Vagina (tissue), 2 donors: ENCODE results near the gene DBP. TPM values are rescaled to one million over a fixed set of nuclear protein-coding genes. Genes with fewer than 3 reads are reported as not detected.

ENCODE experiments used
- DNase-seq, 2 donors: peaks; one replicate each; pipeline ENCODE4 v3.0.0-alpha.2; 2017; ENCODE audit errors: extremely low spot score in 2 of 2
- H3K27ac ChIP-seq: fragments of 200-600 bp; sonication (generic); one replicate; pipeline ENCODE4 v1.5.1; 2019
- H3K27me3 ChIP-seq: fragments of 200-600 bp; sonication (generic); one replicate; pipeline ENCODE4 v1.5.1; 2019
- H3K36me3 ChIP-seq, 2 donors: fragments of 200-600 bp; sonication (generic); one replicate each; pipeline ENCODE4 v1.5.1; 2017 to 2019
- H3K4me1 ChIP-seq: fragments of 200-600 bp; sonication (generic); one replicate; pipeline ENCODE4 v1.5.1; 2019
- H3K4me3 ChIP-seq, 2 donors: fragments of 200-600 bp; sonication (generic); 1 replicate in 1 of 2; 2 replicates in 1 of 2; pipeline ENCODE4 v1.5.1; 2016 to 2019
- H3K9me3 ChIP-seq: fragments of 200-600 bp; sonication (generic); one replicate; pipeline ENCODE4 v1.5.1; 2019
- POLR2A ChIP-seq, 2 donors: fragments of 450-650 bp; IDR thresholded peaks; one replicate each; pipeline ENCODE4 v1.6.1; 2017; ENCODE audit warnings: antibody characterized with exemption in 2 of 2, mild to moderate bottlenecking in 2 of 2, moderate library complexity in 2 of 2
- POLR2AphosphoS5 ChIP-seq, 2 donors: sonication (generic); formaldehyde crosslinking; IDR thresholded peaks; one replicate each; pipeline ENCODE4 v1.9.0; 2017; ENCODE audit warnings: antibody characterized with exemption in 2 of 2, mild to moderate bottlenecking in 2 of 2, low read depth in 1 of 2; ENCODE audit not compliant: insufficient read depth in 1 of 2
- intact Hi-C: fragments of 100-400 bp; cut with DNase I; formaldehyde crosslinking; loops from one replicate; pipeline ENCODE4 v1.15.1; 2023
- total RNA-seq: library from RNA; depleted of rRNA; stranded (reverse); fragments of >200 nt; gene quantifications from one replicate; pipeline ENCODE4 v1.2.3, GENCODE V29; 2016
- TF ChIP-seq, protein P1 (sequence below), 3 experiments: fragments of 450-650 bp in 2 of 3; fragments of 200-600 bp in 1 of 3; sonication (generic) in 1 of 3; IDR thresholded peaks; one replicate each; pipeline ENCODE4 v1.5.1; 2017 to 2019; ENCODE audit warnings: antibody characterized with exemption in 3 of 3, mild to moderate bottlenecking in 2 of 3, moderate library complexity in 2 of 3

The DBP gene
- total RNA-seq, 1 donor from 2014 or later = 4.9 TPM

DNA sequence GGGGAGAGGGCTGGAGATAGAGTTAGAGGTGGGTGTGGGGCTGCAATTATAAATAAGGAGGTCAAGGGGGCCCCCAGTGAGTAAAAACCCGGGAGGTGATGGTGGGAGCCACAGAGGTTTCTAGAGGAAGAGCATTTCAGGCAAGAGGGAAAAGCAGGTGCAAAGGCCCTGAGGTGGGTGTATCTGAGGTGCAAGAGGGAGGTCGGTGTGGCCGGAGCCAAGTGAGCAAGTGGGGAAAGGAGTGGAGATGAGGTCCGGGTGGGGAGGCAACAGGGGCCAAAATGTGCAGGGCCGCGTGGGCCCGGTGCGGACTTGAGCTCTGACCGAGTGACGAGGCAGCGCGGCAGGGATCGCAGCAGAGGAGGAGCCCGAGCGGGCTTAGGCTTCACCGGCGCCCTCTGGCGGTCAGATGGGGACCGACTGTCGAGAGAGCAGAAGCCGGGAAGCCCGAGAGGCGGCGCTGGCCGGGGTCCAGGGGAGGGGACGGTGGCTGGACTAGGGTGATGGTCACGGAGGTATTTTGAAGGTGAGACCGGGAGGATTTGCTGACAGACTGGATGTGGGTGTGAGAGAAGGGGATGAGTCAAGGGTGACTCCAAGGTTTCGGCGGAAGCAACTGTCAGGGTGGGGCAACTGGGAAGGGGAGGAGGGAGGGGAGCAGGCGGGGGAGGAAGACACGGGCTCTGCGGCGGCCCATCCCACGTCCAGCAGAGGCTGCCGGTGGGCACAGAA lies 48.3 kb downstream of the DBP start:
- peak overlapping the region; percentile 34 to 46 for H3K4me3 ChIP-seq

DNA sequence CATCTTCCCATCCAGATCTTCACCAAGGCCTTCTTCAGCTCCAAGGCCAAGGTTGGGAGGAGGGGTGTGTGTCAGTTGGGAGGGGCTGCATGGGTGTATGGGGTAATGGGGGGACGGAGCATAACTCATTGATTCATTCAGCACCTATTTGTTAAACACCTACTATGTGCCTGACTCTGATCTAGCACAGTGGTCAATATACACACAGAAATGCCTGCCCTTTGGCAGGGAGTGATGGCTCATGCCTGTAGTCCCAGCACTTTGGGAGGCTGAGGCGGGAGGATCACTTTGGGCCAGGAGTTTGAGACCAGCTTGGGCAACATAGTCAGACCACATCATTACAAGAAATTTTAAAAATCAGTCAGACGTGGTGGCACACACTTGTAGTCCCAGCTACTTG lies 49.8 kb downstream of the DBP start:
- intact Hi-C loops = loop anchor here (5.0 kb wide), 1 partner anchor 95 kb away; no protein-coding TSS in a partner anchor

More for the DNA sequence above, 48.3 kb downstream of the DBP start:
- Histone ChIP-seq H3K27me3 (no peaks in the 10 kb centered on the region), H3K36me3 (no peaks in the 10 kb centered on the region), H3K4me1 (peaks cover 24% of the 10 kb centered on the region), H3K27ac (no peak overlapping the region), H3K9me3 (no peaks in the 10 kb centered on the region)
- no peak for DNase-seq
- TF ChIP-seq, protein P1, sequence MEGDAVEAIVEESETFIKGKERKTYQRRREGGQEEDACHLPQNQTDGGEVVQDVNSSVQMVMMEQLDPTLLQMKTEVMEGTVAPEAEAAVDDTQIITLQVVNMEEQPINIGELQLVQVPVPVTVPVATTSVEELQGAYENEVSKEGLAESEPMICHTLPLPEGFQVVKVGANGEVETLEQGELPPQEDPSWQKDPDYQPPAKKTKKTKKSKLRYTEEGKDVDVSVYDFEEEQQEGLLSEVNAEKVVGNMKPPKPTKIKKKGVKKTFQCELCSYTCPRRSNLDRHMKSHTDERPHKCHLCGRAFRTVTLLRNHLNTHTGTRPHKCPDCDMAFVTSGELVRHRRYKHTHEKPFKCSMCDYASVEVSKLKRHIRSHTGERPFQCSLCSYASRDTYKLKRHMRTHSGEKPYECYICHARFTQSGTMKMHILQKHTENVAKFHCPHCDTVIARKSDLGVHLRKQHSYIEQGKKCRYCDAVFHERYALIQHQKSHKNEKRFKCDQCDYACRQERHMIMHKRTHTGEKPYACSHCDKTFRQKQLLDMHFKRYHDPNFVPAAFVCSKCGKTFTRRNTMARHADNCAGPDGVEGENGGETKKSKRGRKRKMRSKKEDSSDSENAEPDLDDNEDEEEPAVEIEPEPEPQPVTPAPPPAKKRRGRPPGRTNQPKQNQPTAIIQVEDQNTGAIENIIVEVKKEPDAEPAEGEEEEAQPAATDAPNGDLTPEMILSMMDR (IDR thresholded peaks at IDR 0.05) = peak; percentile 60 to 92 (median 81)
- TF ChIP-seq POLR2AphosphoS5 (IDR thresholded peaks at IDR 0.05; ENCODE audit: insufficient read depth in 1 of 2, low read depth in 1 of 2) (peak; percentile 58 to 69), POLR2A (IDR thresholded peaks at IDR 0.05) (no peak)
- intact Hi-C loops = loop anchor here (5.0 kb wide), 1 partner anchor 97 kb away; no protein-coding TSS in a partner anchor

DNA sequence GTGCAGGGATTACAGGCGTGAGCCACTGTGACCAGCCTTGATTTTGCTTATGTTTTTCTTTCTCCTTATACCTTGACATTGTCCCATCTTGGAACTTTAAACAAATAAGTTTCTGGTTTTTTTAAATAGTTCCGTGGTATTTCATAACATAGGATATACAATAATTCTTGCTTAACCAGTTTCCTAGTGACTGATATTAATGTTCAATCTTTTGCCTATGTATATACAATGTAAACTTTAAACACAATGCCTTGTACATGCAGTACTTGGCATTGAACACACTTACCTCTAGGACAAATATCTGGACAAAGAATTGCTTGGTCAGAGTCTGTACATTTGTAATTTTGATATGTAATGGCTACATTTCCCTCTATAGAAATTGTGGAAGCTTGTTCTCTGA lies 55.0 kb downstream of the DBP start:
- H3K4me3 ChIP-seq = no peak overlapping the region
- peaks cover 13% of the 10 kb centered on the region for H3K4me1 ChIP-seq
- DNase-seq = no peak
- intact Hi-C loops = no loop called here
- H3K9me3 ChIP-seq = no peaks in the 10 kb centered on the region
- H3K36me3 ChIP-seq = no peaks in the 10 kb centered on the region
- H3K27ac ChIP-seq = no peak overlapping the region
- H3K27me3 ChIP-seq = no peaks in the 10 kb centered on the region
- TF ChIP-seq POLR2AphosphoS5 (IDR thresholded peaks at IDR 0.05; ENCODE audit: insufficient read depth in 1 of 2, low read depth in 1 of 2) = no peak

More for the DNA sequence above, 49.8 kb downstream of the DBP start:
- Histone ChIP-seq H3K27me3 (no peaks in the 10 kb centered on the region), H3K4me3 (no peak overlapping the region), H3K9me3 (no peaks in the 10 kb centered on the region), H3K4me1 (peaks cover 24% of the 10 kb centered on the region), H3K27ac (no peak overlapping the region), H3K36me3 (no peaks in the 10 kb centered on the region)
- no peak for DNase-seq
- TF ChIP-seq, protein P1 (IDR thresholded peaks at IDR 0.05) = no peak
- TF ChIP-seq POLR2AphosphoS5 (IDR thresholded peaks at IDR 0.05; ENCODE audit: insufficient read depth in 1 of 2, low read depth in 1 of 2) (no peak), POLR2A (IDR thresholded peaks at IDR 0.05) (no peak)

Other genes with a start within 250 kb of the DBP start
- 90.8 TPM for gene KDELR1, start 245.8 kb downstream of the DBP start, total RNA-seq
- gene GRIN2D, start 243.7 kb downstream of the DBP start, total RNA-seq = not detected
- 20.4 TPM for gene GRWD1, start 191.4 kb downstream of the DBP start, total RNA-seq
- 3.7 TPM for gene KCNJ14, start 181.8 kb downstream of the DBP start, total RNA-seq
- 87.2 TPM for gene CYTH2, start 168.0 kb downstream of the DBP start, total RNA-seq
- 1.7 TPM for gene LMTK3, start 125.5 kb downstream of the DBP start, total RNA-seq
- 43.0 TPM for gene SULT2B1, start 85.2 kb downstream of the DBP start, total RNA-seq
- 3.9 TPM for gene SPACA4, start 30.6 kb downstream of the DBP start, total RNA-seq
- gene FAM83E, start 22.3 kb downstream of the DBP start, total RNA-seq = 3.2 TPM
- gene RPL18, start 18.2 kb downstream of the DBP start, total RNA-seq = 2,346 TPM
- gene SPHK2, start 17.9 kb downstream of the DBP start, total RNA-seq = 19.9 TPM
- gene CA11, start 8.8 kb upstream of the DBP start, total RNA-seq = 7.9 TPM
- 0.98 TPM for gene NTN5, start 35.6 kb upstream of the DBP start, total RNA-seq
- 6.1 TPM for gene FUT2, start 58.6 kb upstream of the DBP start, total RNA-seq
- 3.4 TPM for gene MAMSTR, start 82.3 kb upstream of the DBP start, total RNA-seq
- 31.2 TPM for gene RASIP1, start 103.2 kb upstream of the DBP start, total RNA-seq
- gene IZUMO1, start 109.5 kb upstream of the DBP start, total RNA-seq = 2.2 TPM
- 6.4 TPM for gene FUT1, start 115.3 kb upstream of the DBP start, total RNA-seq
- not detected for gene FGF21, start 118.1 kb upstream of the DBP start, total RNA-seq
- 41.5 TPM for gene BCAT2, start 173.7 kb upstream of the DBP start, total RNA-seq
- gene HSD17B14, start 199.1 kb upstream of the DBP start, total RNA-seq = 19.2 TPM
- gene PLEKHA4, start 231.2 kb upstream of the DBP start, total RNA-seq = 37.1 TPM
- 52.1 TPM for gene PPP1R15A, start 235.0 kb upstream of the DBP start, total RNA-seq